ENCODE results near the gene SLC22A9. TPM values are rescaled to one million over a fixed set of nuclear protein-coding genes. Genes with fewer than 3 reads are reported as not detected.

SLC22A9 gene
- total RNA-seq, 1 donor from 2014 or later: not detected

DNA sequence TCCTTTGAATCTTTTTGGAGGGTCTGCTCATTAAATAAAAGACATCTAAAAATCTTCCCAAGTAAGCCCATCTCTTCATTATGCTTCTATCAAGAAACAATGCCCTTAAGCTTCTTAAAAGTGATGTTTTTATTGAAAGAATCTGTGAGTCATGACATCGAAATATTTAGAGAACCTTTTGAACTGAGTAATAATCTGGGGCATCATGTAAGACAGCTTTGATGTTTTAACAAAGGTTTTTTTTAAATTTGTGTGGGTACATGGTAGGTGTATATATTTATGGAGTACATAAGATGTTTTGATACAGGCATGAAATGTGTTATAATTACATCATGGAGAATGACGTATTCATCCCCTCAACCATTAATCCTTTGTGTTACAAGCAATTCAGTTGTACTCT, 74.6 kb downstream of the SLC22A9 start:
- no peak for DNase-seq (ENCODE audit: low read depth in 2 of 2)

DNA sequence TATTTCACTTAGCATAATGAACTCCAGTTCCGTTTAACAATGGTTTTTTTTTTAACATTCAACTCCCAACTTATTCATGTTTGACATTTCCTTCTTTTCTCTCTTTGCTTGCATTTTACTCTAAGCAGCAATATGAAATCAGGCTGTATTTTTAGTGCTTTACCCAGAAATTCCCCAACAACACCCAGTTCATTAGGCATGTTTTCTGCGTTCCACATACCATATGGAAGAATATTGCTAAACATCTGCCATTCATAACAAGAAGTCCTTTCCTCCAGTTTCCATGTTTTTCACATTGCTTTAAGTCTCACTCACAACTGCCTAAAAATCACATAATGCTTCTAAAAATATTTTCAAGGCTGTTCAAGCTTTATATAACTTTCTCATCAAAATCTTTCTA, 75.5 kb downstream of the SLC22A9 start:
- DNase-seq (ENCODE audit: low read depth in 2 of 2): no peak

DNA sequence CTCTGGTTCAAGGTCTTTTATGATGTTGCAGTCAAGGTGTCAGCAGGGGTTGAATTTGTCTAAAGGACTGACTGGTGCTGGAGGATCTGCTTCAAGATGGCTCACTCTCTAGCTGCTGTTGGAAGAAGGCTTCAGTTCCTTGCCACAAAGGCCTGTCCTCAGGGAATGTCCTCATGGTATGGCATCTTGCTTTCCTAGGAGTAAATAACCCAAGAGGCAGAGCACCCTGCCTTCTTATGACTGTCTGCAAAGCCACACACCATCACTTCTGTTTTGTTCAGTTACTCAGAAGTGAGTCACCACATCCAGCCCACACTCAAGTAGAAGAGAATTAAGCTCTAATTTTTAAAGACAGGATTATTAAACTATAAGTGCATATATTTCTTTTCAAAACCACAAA, 76.1 kb downstream of the SLC22A9 start:
- DNase-seq (ENCODE audit: low read depth in 2 of 2): no peak

DNA sequence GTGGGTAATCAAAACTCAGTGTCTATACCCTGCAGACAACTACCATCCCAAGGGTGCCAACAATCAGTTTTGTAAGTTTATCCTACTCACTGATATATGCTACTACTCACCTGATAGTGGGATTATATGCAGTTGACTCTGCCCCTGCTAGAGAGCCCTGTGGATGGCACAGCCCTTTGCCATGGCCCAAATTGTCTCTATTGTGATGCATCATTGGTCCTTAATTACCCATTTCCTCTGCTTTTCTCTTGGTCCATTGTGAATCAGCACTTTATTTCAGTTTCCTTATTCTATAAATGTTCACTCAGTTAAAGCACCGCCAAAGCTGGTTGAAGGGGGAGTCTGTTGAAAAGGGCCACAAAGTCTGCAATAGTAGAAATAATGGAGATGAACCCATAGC, 79.1 kb downstream of the SLC22A9 start:
- DNase-seq (ENCODE audit: low read depth in 2 of 2): no peak

DNA sequence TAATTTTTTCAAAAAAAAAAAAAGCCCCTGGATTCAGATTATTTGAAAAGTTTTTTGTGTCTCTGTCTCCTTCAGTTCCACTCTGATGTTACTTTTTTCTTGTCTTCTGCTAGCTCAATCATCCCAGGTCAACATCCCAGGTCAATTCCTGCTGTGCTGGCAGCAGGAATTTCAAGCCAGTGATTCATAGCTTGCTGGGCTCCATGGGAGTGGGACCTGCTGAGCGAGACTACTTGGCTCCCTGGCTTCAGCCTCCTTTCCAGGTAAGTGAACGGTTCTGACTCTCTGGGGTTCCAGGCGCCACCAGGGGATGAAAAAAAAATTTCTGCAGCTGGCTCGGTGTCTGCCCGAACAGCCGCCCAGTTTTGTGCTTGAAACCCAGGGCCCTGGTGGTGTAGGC, 90.0 kb downstream of the SLC22A9 start:
- DNase-seq (ENCODE audit: low read depth in 2 of 2): no peak

Other genes with a start within 250 kb of the SLC22A9 start
- not detected in 2 replicates for gene SLC22A24, start 225.6 kb upstream of the SLC22A9 start, total RNA-seq
- not detected in 2 replicates for gene SLC22A25, start 126.2 kb upstream of the SLC22A9 start, total RNA-seq
- gene PLAAT5, start 121.4 kb downstream of the SLC22A9 start, total RNA-seq: not detected in 2 replicates
- gene LGALS12, start 136.3 kb downstream of the SLC22A9 start, total RNA-seq: not detected in 2 replicates
- 2.3 and 7.0 TPM in 2 replicates for gene PLAAT4, start 167.0 kb downstream of the SLC22A9 start, total RNA-seq
- not detected in 2 replicates for gene PLAAT2, start 193.6 kb downstream of the SLC22A9 start, total RNA-seq
- gene PLAAT3, start 244.6 kb downstream of the SLC22A9 start, total RNA-seq: 66.6 and 77.4 TPM in 2 replicates